ENCODE results near the gene DMD.

Gene DMD

DNA sequence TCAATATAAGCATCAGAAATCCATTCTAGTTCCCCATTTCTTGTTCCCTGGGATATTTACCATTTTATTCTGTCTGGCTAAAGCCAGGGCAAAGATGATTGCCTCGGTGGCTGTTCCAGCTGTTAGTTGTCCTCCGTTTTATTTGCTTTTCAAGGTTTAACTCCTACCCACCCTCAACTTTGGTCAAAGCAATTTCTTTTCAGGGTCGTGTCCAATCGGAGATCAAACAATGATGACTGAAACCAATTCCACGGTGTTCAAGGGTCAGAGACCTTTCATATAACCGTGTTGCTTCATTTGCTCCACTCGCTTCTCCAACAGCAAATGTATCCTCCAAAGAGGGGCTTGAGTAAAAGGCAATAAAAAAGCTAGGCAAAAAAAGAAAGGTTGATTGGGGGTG lies 1946.0 kb downstream of the DMD start:
- Histone ChIP-seq H3K9ac (ENCODE audit: low read length) (no peak overlapping the region), H3K9me3 (ENCODE audit: control insufficient read depth, low read length) (no peaks in the 10 kb centered on the region), H3K36me3 (ENCODE audit: control insufficient read depth, insufficient read depth, low read length) (no peaks in the 10 kb centered on the region), H3K4me1 (ENCODE audit: control insufficient read depth, insufficient read depth, low read length) (no peaks in the 10 kb centered on the region), H3K4me3 (ENCODE audit: low read length) (no peak overlapping the region), H3K27me3 (ENCODE audit: control insufficient read depth, insufficient read depth, low read length) (no peaks in the 10 kb centered on the region)

DNA sequence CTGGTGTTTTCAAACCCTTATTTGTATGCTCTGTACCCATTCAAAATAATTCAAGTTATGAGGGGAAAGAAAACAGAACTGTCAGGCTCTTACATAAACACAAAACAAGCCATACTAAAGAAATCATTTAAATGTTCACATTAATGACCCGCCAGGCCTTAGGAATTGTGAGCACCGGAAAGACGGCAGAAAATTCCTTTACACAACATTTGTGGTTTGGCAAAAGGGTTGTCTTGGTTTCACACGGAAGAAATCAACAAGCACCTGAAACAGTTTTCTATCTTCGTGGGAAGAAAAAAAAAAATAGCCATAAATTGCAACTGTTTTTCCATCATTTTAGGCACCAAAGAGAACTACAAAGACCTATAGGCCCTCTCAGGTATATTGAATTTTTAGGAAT lies 1951.0 kb downstream of the DMD start:
- H3K27me3 ChIP-seq (ENCODE audit: control insufficient read depth, insufficient read depth, low read length), result no peaks in the 10 kb centered on the region
- H3K4me3 ChIP-seq (ENCODE audit: low read length), result no peak overlapping the region
- H3K9me3 ChIP-seq (ENCODE audit: control insufficient read depth, low read length), result no peaks in the 10 kb centered on the region
- H3K4me1 ChIP-seq (ENCODE audit: control insufficient read depth, insufficient read depth, low read length), result no peaks in the 10 kb centered on the region
- no peak overlapping the region for H3K9ac ChIP-seq (ENCODE audit: low read length)
- H3K36me3 ChIP-seq (ENCODE audit: control insufficient read depth, insufficient read depth, low read length), result no peaks in the 10 kb centered on the region

DNA sequence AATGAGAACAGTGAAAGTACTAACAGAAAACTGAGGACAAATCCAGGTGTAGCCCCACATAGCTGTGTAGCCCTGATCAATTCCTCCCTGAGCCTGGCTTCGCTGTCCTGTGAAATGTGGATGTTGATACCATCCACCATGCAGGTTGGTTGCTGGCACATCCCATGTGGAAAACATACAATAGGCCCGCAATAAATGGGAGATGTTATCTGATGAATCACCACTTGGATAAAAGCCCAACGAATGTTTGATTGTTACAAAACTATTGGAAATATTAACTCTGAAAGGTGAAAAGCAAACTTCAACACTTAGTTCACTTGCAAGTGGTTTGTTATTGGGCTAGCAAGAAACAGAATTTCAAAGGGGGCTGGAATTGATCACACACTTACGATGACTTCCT lies 1953.2 kb downstream of the DMD start:
- Histone ChIP-seq H3K4me3 (ENCODE audit: low read length) (no peak overlapping the region), H3K9me3 (ENCODE audit: control insufficient read depth, low read length) (no peaks in the 10 kb centered on the region), H3K27me3 (ENCODE audit: control insufficient read depth, insufficient read depth, low read length) (no peaks in the 10 kb centered on the region), H3K9ac (ENCODE audit: low read length) (no peak overlapping the region), H3K4me1 (ENCODE audit: control insufficient read depth, insufficient read depth, low read length) (no peaks in the 10 kb centered on the region), H3K36me3 (ENCODE audit: control insufficient read depth, insufficient read depth, low read length) (no peaks in the 10 kb centered on the region)

DNA sequence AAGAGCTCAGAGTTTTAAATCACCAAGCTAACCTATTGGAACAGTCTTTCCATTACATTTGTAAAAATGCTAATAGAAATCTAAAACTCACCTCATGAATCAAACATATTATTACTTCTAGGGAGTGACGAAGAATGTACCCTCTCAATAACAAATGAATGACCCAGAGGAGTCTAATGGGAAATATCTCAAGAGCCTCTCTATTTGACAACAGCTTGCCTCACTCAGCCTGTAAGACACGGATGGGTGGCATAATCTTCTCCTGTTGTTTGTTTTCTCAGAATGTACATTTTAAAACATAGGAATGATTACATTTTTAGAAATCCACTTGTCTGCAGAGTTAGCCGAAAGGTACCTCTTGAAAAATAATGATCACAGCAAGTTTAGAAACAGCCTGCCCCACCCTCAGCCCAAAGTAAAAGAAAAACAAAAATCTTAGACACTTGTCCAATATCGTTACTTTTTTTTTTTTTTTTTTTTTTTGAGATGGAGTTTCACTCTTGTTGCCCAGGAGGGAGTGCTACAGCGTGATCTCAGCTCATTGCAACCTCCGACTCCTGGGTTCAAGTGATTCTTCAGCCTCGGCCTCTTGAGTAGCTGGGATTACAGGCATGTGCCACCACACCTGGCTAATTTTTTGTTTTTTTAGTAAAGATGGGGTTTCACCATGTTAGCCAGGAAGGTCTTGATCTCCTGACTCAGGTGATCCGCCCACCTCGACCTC lies 1955.9 kb downstream of the DMD start:
- no peaks in the 10 kb centered on the region for H3K9me3 ChIP-seq (ENCODE audit: control insufficient read depth, low read length)
- H3K4me1 ChIP-seq (ENCODE audit: control insufficient read depth, insufficient read depth, low read length), result no peaks in the 10 kb centered on the region
- no peak overlapping the region for H3K9ac ChIP-seq (ENCODE audit: low read length)
- no peak overlapping the region for H3K4me3 ChIP-seq (ENCODE audit: low read length)
- no peaks in the 10 kb centered on the region for H3K27me3 ChIP-seq (ENCODE audit: control insufficient read depth, insufficient read depth, low read length)
- no peaks in the 10 kb centered on the region for H3K36me3 ChIP-seq (ENCODE audit: control insufficient read depth, insufficient read depth, low read length)

DNA sequence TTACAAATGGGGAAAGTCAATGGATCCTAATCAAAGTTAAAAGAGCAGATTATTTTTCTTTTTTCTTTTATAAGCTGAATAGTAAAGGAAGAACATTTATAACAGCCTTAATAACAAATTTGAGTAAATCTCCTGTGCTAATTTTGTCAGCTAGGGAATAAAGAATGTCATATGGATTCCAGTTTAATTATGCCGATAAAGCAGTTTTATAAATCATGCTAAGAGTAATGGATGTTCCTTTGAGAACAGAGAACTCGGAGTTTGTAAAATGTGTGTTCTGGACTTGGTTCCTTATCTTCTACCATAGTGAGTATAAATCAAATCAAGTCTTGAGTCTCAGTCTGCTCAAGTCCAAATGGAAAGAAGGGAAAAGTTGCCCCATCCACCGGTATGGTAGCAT lies 1959.2 kb downstream of the DMD start:
- no peaks in the 10 kb centered on the region for H3K36me3 ChIP-seq (ENCODE audit: control insufficient read depth, insufficient read depth, low read length)
- H3K27me3 ChIP-seq (ENCODE audit: control insufficient read depth, insufficient read depth, low read length), result no peaks in the 10 kb centered on the region
- H3K4me3 ChIP-seq (ENCODE audit: low read length), result no peak overlapping the region
- no peak overlapping the region for H3K9ac ChIP-seq (ENCODE audit: low read length)
- no peaks in the 10 kb centered on the region for H3K9me3 ChIP-seq (ENCODE audit: control insufficient read depth, low read length)
- no peaks in the 10 kb centered on the region for H3K4me1 ChIP-seq (ENCODE audit: control insufficient read depth, insufficient read depth, low read length)

DNA sequence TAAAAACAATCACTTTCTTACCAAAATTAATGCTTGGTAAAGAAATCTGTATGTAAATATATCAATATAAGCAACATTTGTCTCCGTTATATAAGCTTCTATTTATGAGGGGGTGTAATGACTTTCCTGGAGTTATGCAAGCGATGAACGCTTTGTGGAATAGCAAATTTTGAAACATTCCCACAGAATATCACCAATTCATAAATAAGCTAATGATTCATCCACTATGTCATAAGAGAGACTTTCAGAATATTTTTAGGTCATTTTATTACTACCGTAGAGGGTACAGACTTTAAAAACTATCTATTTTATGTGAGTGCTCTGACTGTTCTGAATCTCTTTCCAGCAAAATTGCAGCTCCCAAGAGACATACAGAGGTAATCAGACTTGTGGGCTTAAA lies 1960.0 kb downstream of the DMD start:
- no peaks in the 10 kb centered on the region for H3K9me3 ChIP-seq (ENCODE audit: control insufficient read depth, low read length)
- H3K4me3 ChIP-seq (ENCODE audit: low read length), result no peak overlapping the region
- no peak overlapping the region for H3K9ac ChIP-seq (ENCODE audit: low read length)
- no peaks in the 10 kb centered on the region for H3K4me1 ChIP-seq (ENCODE audit: control insufficient read depth, insufficient read depth, low read length)
- H3K27me3 ChIP-seq (ENCODE audit: control insufficient read depth, insufficient read depth, low read length), result no peaks in the 10 kb centered on the region
- no peaks in the 10 kb centered on the region for H3K36me3 ChIP-seq (ENCODE audit: control insufficient read depth, insufficient read depth, low read length)

DNA sequence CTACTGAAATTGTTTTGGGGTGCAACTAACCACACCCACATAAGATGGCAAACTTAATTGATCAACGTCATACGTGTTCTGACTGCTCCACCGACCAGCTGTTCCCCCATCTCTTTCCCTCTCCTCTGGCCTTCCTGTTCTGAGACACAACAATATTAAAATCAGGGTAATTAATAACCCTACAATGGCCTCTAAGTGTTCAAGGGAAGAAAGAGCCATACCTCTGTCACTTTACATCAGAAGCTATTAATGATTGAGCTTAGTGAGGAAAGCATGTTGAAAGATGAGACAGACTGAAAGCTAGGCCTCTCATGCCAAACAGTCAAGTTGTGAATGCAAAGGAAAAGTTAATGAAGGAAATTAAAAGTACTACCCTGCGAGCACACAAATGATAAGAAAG lies 1965.6 kb downstream of the DMD start:
- Histone ChIP-seq H3K4me3 (ENCODE audit: low read length) (no peak overlapping the region), H3K4me1 (ENCODE audit: control insufficient read depth, insufficient read depth, low read length) (peaks cover 4% of the 10 kb centered on the region), H3K36me3 (ENCODE audit: control insufficient read depth, insufficient read depth, low read length) (no peaks in the 10 kb centered on the region), H3K27me3 (ENCODE audit: control insufficient read depth, insufficient read depth, low read length) (no peaks in the 10 kb centered on the region), H3K9ac (ENCODE audit: low read length) (no peak overlapping the region), H3K9me3 (ENCODE audit: control insufficient read depth, low read length) (no peaks in the 10 kb centered on the region)

DNA sequence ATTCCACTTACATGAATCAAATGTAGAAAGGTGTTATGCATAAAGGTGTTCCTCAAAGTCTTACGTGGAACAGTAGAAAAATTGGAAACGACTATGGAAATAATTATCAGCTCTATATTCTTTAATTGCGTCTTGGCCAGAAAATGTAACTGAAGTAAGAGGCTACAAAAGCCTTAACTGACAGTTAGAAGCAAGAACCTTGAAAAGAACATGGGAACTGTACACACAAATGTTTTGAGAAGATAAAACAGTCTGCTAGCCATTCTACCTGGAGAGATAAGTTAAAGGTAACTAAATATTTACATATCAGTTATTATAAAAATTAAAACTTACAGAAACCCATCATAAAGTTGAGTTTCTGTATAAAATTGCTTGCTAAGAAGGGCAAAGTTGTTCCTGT lies 1967.5 kb downstream of the DMD start:
- no peaks in the 10 kb centered on the region for H3K9me3 ChIP-seq (ENCODE audit: control insufficient read depth, low read length)
- H3K4me3 ChIP-seq (ENCODE audit: low read length), result no peak overlapping the region
- H3K4me1 ChIP-seq (ENCODE audit: control insufficient read depth, insufficient read depth, low read length), result peaks cover 4% of the 10 kb centered on the region
- H3K9ac ChIP-seq (ENCODE audit: low read length), result no peak overlapping the region
- H3K27me3 ChIP-seq (ENCODE audit: control insufficient read depth, insufficient read depth, low read length), result no peaks in the 10 kb centered on the region
- no peaks in the 10 kb centered on the region for H3K36me3 ChIP-seq (ENCODE audit: control insufficient read depth, insufficient read depth, low read length)

DNA sequence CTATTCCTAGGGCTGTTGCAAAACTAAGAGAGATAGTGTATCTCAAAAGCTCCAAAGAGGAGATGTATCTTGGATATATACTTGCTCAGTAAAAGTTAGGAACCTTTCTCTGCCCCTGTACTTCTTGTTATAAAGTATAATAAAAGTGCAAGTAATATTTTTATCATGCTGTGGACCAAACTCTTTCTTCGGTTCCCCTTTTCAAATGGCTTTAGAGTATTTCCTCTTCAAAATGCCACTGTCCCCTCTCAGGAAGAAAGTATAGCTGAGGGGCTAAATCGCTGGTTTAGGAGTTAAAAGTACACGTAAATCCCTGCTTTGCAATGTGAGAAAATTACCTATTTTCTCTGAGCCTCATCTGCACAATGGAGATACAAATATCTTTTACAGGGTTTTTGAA lies 1970.4 kb downstream of the DMD start:
- H3K27me3 ChIP-seq (ENCODE audit: control insufficient read depth, insufficient read depth, low read length), result no peaks in the 10 kb centered on the region
- peaks cover 4% of the 10 kb centered on the region for H3K4me1 ChIP-seq (ENCODE audit: control insufficient read depth, insufficient read depth, low read length)
- H3K4me3 ChIP-seq (ENCODE audit: low read length), result no peak overlapping the region
- no peak overlapping the region for H3K9ac ChIP-seq (ENCODE audit: low read length)
- H3K9me3 ChIP-seq (ENCODE audit: control insufficient read depth, low read length), result no peaks in the 10 kb centered on the region
- no peaks in the 10 kb centered on the region for H3K36me3 ChIP-seq (ENCODE audit: control insufficient read depth, insufficient read depth, low read length)

DNA sequence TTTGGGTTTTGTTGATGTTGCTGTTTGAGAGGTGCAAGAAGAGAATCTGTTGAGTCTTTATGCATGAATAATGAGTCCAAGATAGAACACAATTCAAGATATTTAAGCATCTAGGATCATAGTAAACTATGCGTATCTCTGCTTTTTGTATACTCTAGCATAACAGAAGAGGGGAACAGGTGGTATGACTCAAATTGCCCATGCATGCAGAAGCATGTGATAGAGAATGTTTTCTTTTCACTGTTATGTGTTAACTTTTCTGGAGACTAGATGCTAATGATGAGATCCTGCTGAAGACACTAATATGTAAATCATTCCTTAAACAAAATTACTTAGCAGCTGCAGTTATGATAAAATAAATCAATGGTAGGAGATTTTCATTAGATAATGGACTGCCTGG lies 1974.2 kb downstream of the DMD start:
- Histone ChIP-seq H3K4me3 (ENCODE audit: low read length) (no peak overlapping the region), H3K4me1 (ENCODE audit: control insufficient read depth, insufficient read depth, low read length) (no peaks in the 10 kb centered on the region), H3K9ac (ENCODE audit: low read length) (no peak overlapping the region), H3K27me3 (ENCODE audit: control insufficient read depth, insufficient read depth, low read length) (no peaks in the 10 kb centered on the region), H3K36me3 (ENCODE audit: control insufficient read depth, insufficient read depth, low read length) (no peaks in the 10 kb centered on the region), H3K9me3 (ENCODE audit: control insufficient read depth, low read length) (no peaks in the 10 kb centered on the region)

DNA sequence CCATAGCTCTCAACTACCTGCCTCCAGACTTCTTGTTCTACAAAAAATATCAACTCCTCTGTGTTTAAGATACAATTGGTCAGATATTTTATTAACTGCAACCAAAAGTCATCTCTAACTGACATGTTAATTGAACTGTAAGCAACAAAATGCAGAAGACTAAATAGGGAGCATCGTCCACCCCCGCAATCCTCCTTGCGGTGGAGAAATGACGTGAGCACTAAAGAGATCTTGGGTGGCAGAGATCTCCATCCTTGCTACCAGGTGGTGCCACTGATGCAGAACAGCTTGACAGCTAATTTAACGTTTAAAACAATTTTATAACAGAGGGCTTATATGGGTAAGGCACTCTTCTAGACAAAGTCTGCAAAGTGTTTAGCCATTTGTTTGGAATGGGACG lies 1975.1 kb downstream of the DMD start:
- H3K4me1 ChIP-seq (ENCODE audit: control insufficient read depth, insufficient read depth, low read length), result no peaks in the 10 kb centered on the region
- no peak overlapping the region for H3K4me3 ChIP-seq (ENCODE audit: low read length)
- H3K27me3 ChIP-seq (ENCODE audit: control insufficient read depth, insufficient read depth, low read length), result no peaks in the 10 kb centered on the region
- no peaks in the 10 kb centered on the region for H3K36me3 ChIP-seq (ENCODE audit: control insufficient read depth, insufficient read depth, low read length)
- no peak overlapping the region for H3K9ac ChIP-seq (ENCODE audit: low read length)
- no peaks in the 10 kb centered on the region for H3K9me3 ChIP-seq (ENCODE audit: control insufficient read depth, low read length)

DNA sequence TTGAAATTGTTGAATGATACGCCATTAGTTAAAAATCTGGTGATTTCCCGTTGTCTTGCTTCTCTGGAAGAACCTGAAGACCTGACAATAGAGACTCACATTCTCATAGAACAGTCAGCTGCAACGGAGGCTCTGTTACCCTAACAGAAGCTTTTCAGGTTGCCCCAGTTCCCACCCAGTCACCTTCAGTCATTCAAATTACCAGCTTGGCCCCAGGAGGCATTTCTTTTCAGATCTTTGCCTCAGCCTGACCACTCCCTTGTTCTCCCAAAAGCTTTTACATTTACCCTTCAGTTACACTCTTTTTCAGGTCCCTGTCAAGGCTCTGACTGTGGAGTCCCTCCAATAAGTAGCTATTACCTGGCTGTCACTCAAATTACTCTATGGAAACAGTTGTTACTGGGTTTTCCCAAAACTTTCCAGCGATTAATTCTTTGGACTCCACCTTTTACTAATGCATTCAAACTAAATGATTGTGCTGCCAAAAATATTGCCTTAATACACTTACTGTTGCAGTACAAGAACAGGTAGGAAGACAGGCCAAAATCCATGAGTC lies 1977.3 kb downstream of the DMD start:
- Histone ChIP-seq H3K4me3 (ENCODE audit: low read length) (no peak overlapping the region), H3K27me3 (ENCODE audit: control insufficient read depth, insufficient read depth, low read length) (no peaks in the 10 kb centered on the region), H3K36me3 (ENCODE audit: control insufficient read depth, insufficient read depth, low read length) (no peaks in the 10 kb centered on the region), H3K4me1 (ENCODE audit: control insufficient read depth, insufficient read depth, low read length) (no peaks in the 10 kb centered on the region), H3K9me3 (ENCODE audit: control insufficient read depth, low read length) (no peaks in the 10 kb centered on the region), H3K9ac (ENCODE audit: low read length) (no peak overlapping the region)

DNA sequence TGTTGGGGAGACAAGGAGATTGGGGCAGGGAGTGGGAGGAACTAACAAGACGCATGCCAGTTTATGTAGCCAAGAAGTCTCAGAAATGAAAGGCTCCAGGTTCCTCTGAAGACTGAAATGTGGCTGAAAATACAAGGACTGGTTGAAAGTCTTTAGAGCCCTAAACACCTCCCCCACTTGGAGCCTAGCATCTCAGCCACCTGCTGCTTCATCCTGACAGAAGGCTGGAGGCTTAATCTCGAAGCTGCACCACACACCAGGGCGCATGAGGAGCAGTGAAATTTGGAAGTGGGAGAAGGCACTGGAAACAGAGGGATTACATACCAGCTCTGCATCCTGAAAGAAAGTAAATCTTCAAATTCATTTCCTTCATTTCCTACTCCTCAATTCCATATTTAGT lies 1978.8 kb downstream of the DMD start:
- Histone ChIP-seq H3K4me1 (ENCODE audit: control insufficient read depth, insufficient read depth, low read length) (no peaks in the 10 kb centered on the region), H3K4me3 (ENCODE audit: low read length) (no peak overlapping the region), H3K36me3 (ENCODE audit: control insufficient read depth, insufficient read depth, low read length) (no peaks in the 10 kb centered on the region), H3K9ac (ENCODE audit: low read length) (no peak overlapping the region), H3K27me3 (ENCODE audit: control insufficient read depth, insufficient read depth, low read length) (no peaks in the 10 kb centered on the region), H3K9me3 (ENCODE audit: control insufficient read depth, low read length) (no peaks in the 10 kb centered on the region)

Data from mucosa of stomach (tissue), 1 donor.